ENCODE measurements around the gene MRC2. TPM values are rescaled to one million over a fixed set of nuclear protein-coding genes. Genes with fewer than 3 reads are reported as not detected.
"Not testable (repeated sequence)": the region's sequence is repeated elsewhere in the genome, so short reads cannot be mapped to it uniquely, and the experiment has no call there.

The MRC2 gene
- total and polyA plus RNA-seq, 3 donors from 2014 or later = 32.9 to 60.9 (median 40.3) TPM

GRCh38 chr17:62684179-62684578, 56.7 kb downstream of the MRC2 start:
- intact Hi-C loops (cut with DNase I; ENCODE audit: low total_unique reads) = no loop called here
- Histone ChIP-seq H3K4me3 (no peak overlapping the region), H3K36me3 (ENCODE audit: low read depth, missing control alignments) (no peaks in the 10 kb centered on the region), H3K4me1 (no peaks in the 10 kb centered on the region), H3K27me3 (no peaks in the 10 kb centered on the region), H3K27ac (no peak overlapping the region), H3K9me3 (no peaks in the 10 kb centered on the region)
- DNase-seq = no peak
- TF ChIP-seq POLR2A (IDR thresholded peaks at IDR 0.05) = no peak
- no peak for TF ChIP-seq CTCF (IDR thresholded peaks at IDR 0.05)
- WGBS, 2 donors = 91% methylated on average over 4 of the region's 4 CpGs

- DNase-seq = no peak
- Histone ChIP-seq H3K27me3 (no peaks in the 10 kb centered on the region), H3K27ac (no peak overlapping the region), H3K4me1 (peaks cover 4% of the 10 kb centered on the region), H3K36me3 (ENCODE audit: low read depth, missing control alignments) (no peaks in the 10 kb centered on the region), H3K9me3 (no peaks in the 10 kb centered on the region), H3K4me3 (no peak overlapping the region)
- intact Hi-C loops (cut with DNase I; ENCODE audit: low total_unique reads) = no loop called here
- no peak for TF ChIP-seq POLR2A (IDR thresholded peaks at IDR 0.05)
- 87 to 94% methylated on average over 3 to 4 of the region's 4 CpGs for WGBS, 2 donors
Observed at GRCh38 chr17:62687997-62688396, 60.5 kb downstream of the MRC2 start.

GRCh38 chr17:62688398-62689160, 61.1 kb downstream of the MRC2 start:
- no peak for DNase-seq

DNA sequence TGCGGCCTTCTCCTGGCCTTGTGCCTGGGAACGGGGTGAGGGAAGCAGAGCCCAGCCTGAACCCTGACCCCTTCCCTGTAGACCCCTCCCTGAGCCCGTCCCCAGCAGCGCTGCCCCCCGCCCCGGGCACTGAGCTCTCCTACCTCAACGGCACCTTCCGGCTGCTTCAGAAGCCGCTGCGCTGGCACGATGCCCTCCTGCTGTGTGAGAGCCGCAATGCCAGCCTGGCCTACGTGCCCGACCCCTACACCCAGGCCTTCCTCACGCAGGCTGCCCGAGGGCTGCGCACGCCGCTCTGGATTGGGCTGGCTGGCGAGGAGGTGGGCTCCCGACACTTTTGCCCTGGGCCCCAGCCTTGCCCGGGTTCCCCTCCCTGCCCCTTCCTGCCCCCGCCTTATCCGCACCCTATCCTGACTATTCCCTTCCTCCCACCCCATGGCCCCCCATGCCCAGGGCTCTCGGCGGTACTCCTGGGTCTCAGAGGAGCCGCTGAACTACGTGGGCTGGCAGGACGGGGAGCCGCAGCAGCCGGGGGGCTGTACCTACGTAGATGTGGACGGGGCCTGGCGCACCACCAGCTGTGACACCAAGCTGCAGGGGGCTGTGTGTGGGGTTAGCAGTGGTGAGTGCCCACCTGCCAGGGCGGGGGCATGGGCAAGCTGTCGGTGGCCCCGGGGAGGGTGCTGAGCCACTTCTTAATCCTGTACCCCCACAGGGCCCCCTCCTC, 62.1 kb downstream of the MRC2 start:
- no peak for TF ChIP-seq CTCF (IDR thresholded peaks at IDR 0.05)
- H3K9me3 ChIP-seq = no peaks in the 10 kb centered on the region
- no peak overlapping the region for H3K27ac ChIP-seq
- intact Hi-C loops (cut with DNase I; ENCODE audit: low total_unique reads) = no loop called here
- WGBS, 2 donors = 90 to 91% methylated on average over 18 to 36 of the region's 37 CpGs
- no peak for DNase-seq
- no peak overlapping the region for H3K4me3 ChIP-seq
- H3K27me3 ChIP-seq = no peaks in the 10 kb centered on the region
- H3K36me3 ChIP-seq (ENCODE audit: low read depth, missing control alignments) = no peaks in the 10 kb centered on the region
- H3K4me1 ChIP-seq = peaks cover 18% of the 10 kb centered on the region

More at GRCh38 chr17:62688398-62689160, 61.1 kb downstream of the MRC2 start:
- Histone ChIP-seq H3K27me3 (no peaks in the 10 kb centered on the region), H3K4me3 (no peak overlapping the region), H3K4me1 (peaks cover 9% of the 10 kb centered on the region), H3K36me3 (ENCODE audit: low read depth, missing control alignments) (no peaks in the 10 kb centered on the region), H3K9me3 (no peaks in the 10 kb centered on the region), H3K27ac (no peak overlapping the region)
- intact Hi-C loops (cut with DNase I; ENCODE audit: low total_unique reads) = no loop called here
- 77 to 79% methylated on average over 11 of the region's 11 CpGs for WGBS, 2 donors
- TF ChIP-seq CTCF (IDR thresholded peaks at IDR 0.05) (no peak), POLR2A (IDR thresholded peaks at IDR 0.05) (no peak)

DNA sequence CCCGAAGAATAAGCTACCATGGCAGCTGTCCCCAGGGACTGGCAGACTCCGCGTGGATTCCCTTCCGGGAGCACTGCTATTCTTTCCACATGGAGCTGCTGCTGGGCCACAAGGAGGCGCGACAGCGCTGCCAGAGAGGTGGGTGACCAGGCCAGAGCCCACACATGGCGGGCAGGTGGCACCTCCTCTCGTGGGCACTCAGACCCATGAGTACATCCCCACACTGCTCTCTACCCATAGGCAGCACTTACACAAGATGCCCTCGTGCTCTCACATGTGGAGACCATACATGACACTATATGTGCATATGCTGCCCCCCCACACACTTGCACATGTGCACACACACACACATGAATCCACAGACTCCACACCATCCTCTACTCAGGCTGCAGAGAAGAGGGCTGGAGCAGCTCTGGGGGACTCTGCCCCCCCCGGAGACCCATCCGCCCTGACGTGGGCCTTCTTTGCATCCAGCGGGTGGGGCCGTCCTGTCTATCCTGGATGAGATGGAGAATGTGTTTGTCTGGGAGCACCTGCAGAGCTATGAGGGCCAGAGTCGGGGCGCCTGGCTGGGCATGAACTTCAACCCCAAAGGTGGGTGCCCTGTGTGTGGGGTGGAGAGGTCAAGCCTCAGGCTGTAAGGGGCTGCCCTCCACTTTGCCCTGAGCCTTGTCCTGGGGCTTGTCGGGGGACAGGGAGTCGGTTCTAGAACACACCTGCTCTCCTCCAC, 62.9 kb downstream of the MRC2 start:
- no peaks in the 10 kb centered on the region for H3K36me3 ChIP-seq (ENCODE audit: low read depth, missing control alignments)
- WGBS, 2 donors = 87 to 94% methylated on average over 15 to 19 of the region's 19 CpGs
- TF ChIP-seq POLR2A (IDR thresholded peaks at IDR 0.05) (no peak), CTCF (IDR thresholded peaks at IDR 0.05) (no peak)
- no peak for DNase-seq
- no peak overlapping the region for H3K27ac ChIP-seq
- intact Hi-C loops (cut with DNase I; ENCODE audit: low total_unique reads) = no loop called here
- no peaks in the 10 kb centered on the region for H3K9me3 ChIP-seq
- H3K4me3 ChIP-seq = no peak overlapping the region
- H3K4me1 ChIP-seq = peaks cover 23% of the 10 kb centered on the region
- H3K27me3 ChIP-seq = no peaks in the 10 kb centered on the region

DNA sequence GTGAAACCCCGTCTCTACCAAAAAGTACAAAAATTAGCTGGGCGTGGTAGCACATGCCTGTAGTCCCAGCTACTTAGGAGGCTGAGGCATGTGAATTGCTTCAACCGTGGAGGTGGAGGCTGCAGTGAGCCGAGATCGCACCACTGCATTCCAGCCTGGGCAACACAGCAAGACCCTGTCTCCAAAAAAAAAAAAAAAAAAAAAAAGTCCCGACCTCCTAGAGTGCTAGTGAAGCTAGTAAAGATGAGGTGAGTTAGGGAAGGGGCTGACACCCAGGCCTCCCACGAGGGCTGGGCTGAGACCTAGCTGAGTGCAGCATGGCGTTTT, 64.1 kb downstream of the MRC2 start:
- DNase-seq; intact Hi-C loops (cut with DNase I; ENCODE audit: low total_unique reads): not testable (repeated sequence)
- WGBS, 2 donors = 89 to 95% methylated on average over 8 of the region's 8 CpGs

More for the DNA sequence above, 64.1 kb downstream of the MRC2 start:
- H3K36me3 ChIP-seq (ENCODE audit: low read depth, missing control alignments); H3K27me3 ChIP-seq; H3K9me3 ChIP-seq; H3K27ac ChIP-seq; H3K4me3 ChIP-seq: not testable (repeated sequence)
- peaks cover 33% of the 10 kb centered on the region for H3K4me1 ChIP-seq
